ENCODE results near the gene TNK2. TPM values are rescaled to one million over a fixed set of nuclear protein-coding genes. Genes with fewer than 3 reads are reported as not detected.

Gene TNK2
- total and polyA plus RNA-seq, 2 donors (not counting 3 experiments of a cell fraction or from before 2014, with no cell fraction given): 18.6 to 71.6 TPM

- no peaks in the 10 kb centered on the region for H3K79me2 ChIP-seq (ENCODE audit: control insufficient read depth, insufficient read depth, low read length)
- no peak overlapping the region for H2AFZ ChIP-seq (ENCODE audit: low read depth, low read length)
- CTCF ChIA-PET: interaction anchor here (8.6 kb wide), 1 partner anchor 25 kb away, joined by 67 read pairs; no protein-coding TSS in a partner anchor
- intact Hi-C loops (cut with micrococcal nuclease) (no loop called here), dilution Hi-C loops (cut with MboI; ENCODE audit: extremely low pct_ligation_motif_present, low sequenced_read_pairs) (no loop called here)
- no peaks in the 10 kb centered on the region for H4K20me1 ChIP-seq (replicated peaks; ENCODE audit: control insufficient read depth, extremely low read depth, insufficient read depth, low read length)
- DNase-seq (ENCODE audit: low read depth, low spot score) (no peak), FAIRE-seq (no peak)
- BruUV-seq (replicated peaks): no TSS peak
- no peak overlapping the region for H3K4me3 ChIP-seq (replicated peaks in 1 of 3; ENCODE audit: insufficient read depth in 1 of 3, low read depth in 1 of 3, low read length in 3 of 3)
- POLR2A ChIA-PET: no interaction called here
- no peak overlapping the region for H3K9ac ChIP-seq (replicated peaks; ENCODE audit: extremely low read depth, insufficient read depth, low read length)
- H3K9me3 ChIP-seq (replicated peaks; ENCODE audit: control insufficient read depth, insufficient read depth, low read length): no peaks in the 10 kb centered on the region
- no peaks in the 10 kb centered on the region for H3K4me1 ChIP-seq (ENCODE audit: control insufficient read depth, extremely low read depth, insufficient read depth, low read length)
- no peaks in the 10 kb centered on the region for H3K9me1 ChIP-seq (replicated peaks; ENCODE audit: control insufficient read depth, extremely low read depth, insufficient read depth, low read length)
- peaks cover 4 to 42% of the 10 kb centered on the region in 2 experiments for H3K36me3 ChIP-seq (ENCODE audit: control insufficient read depth in 2 of 2, extremely low read depth in 1 of 2, insufficient read depth in 2 of 2, low read length in 2 of 2)
- H3K27me3 ChIP-seq (ENCODE audit: control insufficient read depth in 2 of 2, insufficient read depth in 2 of 2, low read length in 2 of 2): no peaks in the 10 kb centered on the region
- no peak for TF ChIP-seq POLR2A (IDR thresholded peaks at IDR 0.05; ENCODE audit: low read depth, low read length)
- no peak overlapping the region for H3K4me2 ChIP-seq (ENCODE audit: insufficient read depth, low read length)
- no peak overlapping the region for H3K27ac ChIP-seq (ENCODE audit: insufficient read depth, low read depth, low read length)
Observed at GRCh38 chr3:195868336-195868865, 40.0 kb downstream of the TNK2 start.

- FAIRE-seq (no peak), DNase-seq (ENCODE audit: low read depth, low spot score) (no peak)
- H3K4me1 ChIP-seq (ENCODE audit: control insufficient read depth, extremely low read depth, insufficient read depth, low read length): no peaks in the 10 kb centered on the region
- no peak overlapping the region for H3K4me2 ChIP-seq (ENCODE audit: insufficient read depth, low read length)
- H3K4me3 ChIP-seq (replicated peaks in 1 of 3; ENCODE audit: insufficient read depth in 1 of 3, low read depth in 1 of 3, low read length in 3 of 3): no peak overlapping the region
- no peak overlapping the region for H2AFZ ChIP-seq (ENCODE audit: low read depth, low read length)
- POLR2A ChIA-PET: no interaction called here
- no peaks in the 10 kb centered on the region for H3K9me3 ChIP-seq (replicated peaks; ENCODE audit: control insufficient read depth, insufficient read depth, low read length)
- no peaks in the 10 kb centered on the region for H3K79me2 ChIP-seq (ENCODE audit: control insufficient read depth, insufficient read depth, low read length)
- BruUV-seq (replicated peaks): TSS peak; percentile 32
- no peak overlapping the region for H3K27ac ChIP-seq (ENCODE audit: insufficient read depth, low read depth, low read length)
- H4K20me1 ChIP-seq (replicated peaks; ENCODE audit: control insufficient read depth, extremely low read depth, insufficient read depth, low read length): no peaks in the 10 kb centered on the region
- H3K9me1 ChIP-seq (replicated peaks; ENCODE audit: control insufficient read depth, extremely low read depth, insufficient read depth, low read length): no peaks in the 10 kb centered on the region
- peaks cover 3 to 41% of the 10 kb centered on the region in 2 experiments for H3K36me3 ChIP-seq (ENCODE audit: control insufficient read depth in 2 of 2, extremely low read depth in 1 of 2, insufficient read depth in 2 of 2, low read length in 2 of 2)
- no peak overlapping the region for H3K9ac ChIP-seq (replicated peaks; ENCODE audit: extremely low read depth, insufficient read depth, low read length)
- dilution Hi-C loops (cut with MboI; ENCODE audit: extremely low pct_ligation_motif_present, low sequenced_read_pairs) (no loop called here), intact Hi-C loops (cut with micrococcal nuclease) (no loop called here)
- CTCF ChIA-PET: interaction anchor here (8.6 kb wide), 1 partner anchor 26 kb away, joined by 67 read pairs; no protein-coding TSS in a partner anchor
- no peaks in the 10 kb centered on the region for H3K27me3 ChIP-seq (ENCODE audit: control insufficient read depth in 2 of 2, insufficient read depth in 2 of 2, low read length in 2 of 2)
- TF ChIP-seq GATA2 (IDR thresholded peaks at IDR 0.05; ENCODE audit: insufficient read depth, insufficient read length, low read depth, low read length) (no peak), CTCF (IDR thresholded peaks at IDR 0.05; ENCODE audit: extremely low read depth in 1 of 2, insufficient read depth in 1 of 2, low read depth in 1 of 2, low read length in 2 of 2) (no peak), MAX (IDR thresholded peaks at IDR 0.05; ENCODE audit: insufficient read depth, insufficient read length) (no peak), POLR2A (IDR thresholded peaks at IDR 0.05; ENCODE audit: low read depth, low read length) (no peak), MYC (IDR thresholded peaks at IDR 0.05; ENCODE audit: low read depth, low read length) (no peak), EZH2 (IDR thresholded peaks at IDR 0.05; ENCODE audit: borderline replicate concordance, low read depth, low read length, severe bottlenecking) (no peak)
Observed at GRCh38 chr3:195867631-195868335, 40.6 kb downstream of the TNK2 start.

Measured in endothelial cell of umbilical vein (primary cell).